HEK293 (cell line): ENCODE data around the gene SPATA1.

Source experiments
- HOXD13 ChIP-seq: sonication (generic); formaldehyde crosslinking; IDR thresholded peaks from 2 replicates; pipeline ENCODE4 v1.8.0; 2022; ENCODE audit warnings: missing genetic modification reagents, borderline replicate concordance
- IKZF3 ChIP-seq: fragments of 450-650 bp; IDR thresholded peaks from 2 replicates; pipeline ENCODE4 v1.5.0; 2018; ENCODE audit warnings: missing biosample characterization, mild to moderate bottlenecking, missing genetic modification characterization, moderate library complexity
- KLF17 ChIP-seq: fragments of 450-650 bp; formaldehyde crosslinking; IDR thresholded peaks from 2 replicates; pipeline ENCODE4 v1.5.1; 2016; ENCODE audit warnings: missing biosample characterization, missing genetic modification characterization
- SP2 ChIP-seq: fragments of 450-650 bp; formaldehyde crosslinking; IDR thresholded peaks from 2 replicates; pipeline ENCODE4 v1.5.1; 2016; ENCODE audit warnings: missing biosample characterization, missing genetic modification characterization
- ZBTB10 ChIP-seq: fragments of 450-650 bp; formaldehyde crosslinking; IDR thresholded peaks from 2 replicates; pipeline ENCODE4 v1.5.1; 2016; ENCODE audit warnings: missing biosample characterization, missing genetic modification characterization
- ZBTB6 ChIP-seq: fragments of 450-650 bp; formaldehyde crosslinking; IDR thresholded peaks from 2 replicates; pipeline ENCODE4 v1.5.1; 2017; ENCODE audit warnings: missing biosample characterization, missing genetic modification characterization
- ZNF132 ChIP-seq: fragments of 450-650 bp; formaldehyde crosslinking; IDR thresholded peaks from 2 replicates; pipeline ENCODE4 v1.5.1; 2017; ENCODE audit warnings: missing biosample characterization, missing genetic modification characterization, borderline replicate concordance
- ZNF19 ChIP-seq: fragments of 450-650 bp; formaldehyde crosslinking; IDR thresholded peaks from 2 replicates; pipeline ENCODE4; 2016; ENCODE audit warnings: missing biosample characterization, missing genetic modification characterization, low read depth
- ZNF202 ChIP-seq: fragments of 450-650 bp; formaldehyde crosslinking; IDR thresholded peaks from 2 replicates; pipeline ENCODE4 v1.5.1; 2016; ENCODE audit warnings: missing biosample characterization, missing genetic modification characterization, borderline replicate concordance
- ZNF221 ChIP-seq: fragments of 450-650 bp; formaldehyde crosslinking; IDR thresholded peaks from 2 replicates; pipeline ENCODE4 v1.5.1; 2017; ENCODE audit warnings: missing biosample characterization, missing genetic modification characterization, borderline replicate concordance
- ZNF292 ChIP-seq: fragments of 450-650 bp; formaldehyde crosslinking; IDR thresholded peaks from 2 replicates; pipeline ENCODE4 v1.5.1; 2016; ENCODE audit warnings: low read depth, missing biosample characterization, missing genetic modification characterization, borderline replicate concordance
- ZNF302 ChIP-seq: fragments of 450-650 bp; formaldehyde crosslinking; IDR thresholded peaks from 2 replicates; pipeline ENCODE4 v1.5.1; 2016; ENCODE audit warnings: missing biosample characterization, missing genetic modification characterization, low read depth
- ZNF394 ChIP-seq: fragments of 450-650 bp; formaldehyde crosslinking; IDR thresholded peaks from 2 replicates; pipeline ENCODE4 v1.5.1; 2016; ENCODE audit warnings: missing biosample characterization, missing genetic modification characterization, mild to moderate bottlenecking, moderate library complexity, borderline replicate concordance
- ZNF416 ChIP-seq: fragments of 450-650 bp; formaldehyde crosslinking; IDR thresholded peaks from 2 replicates; pipeline ENCODE4 v1.5.1; 2016; ENCODE audit warnings: missing biosample characterization, missing genetic modification characterization
- ZNF510 ChIP-seq: fragments of 450-650 bp; formaldehyde crosslinking; IDR thresholded peaks from 2 replicates; pipeline ENCODE4 v1.5.1; 2018; ENCODE audit warnings: mild to moderate bottlenecking, missing genetic modification characterization, missing biosample characterization; ENCODE audit not compliant: insufficient replicate concordance
- ZNF530 ChIP-seq: fragments of 450-650 bp; formaldehyde crosslinking; IDR thresholded peaks from 2 replicates; pipeline ENCODE4 v1.5.1; 2016; ENCODE audit warnings: low read depth, missing biosample characterization, missing genetic modification characterization
- ZNF558 ChIP-seq: fragments of 450-650 bp; formaldehyde crosslinking; IDR thresholded peaks from 2 replicates; pipeline ENCODE4 v1.5.1; 2016; ENCODE audit warnings: missing biosample characterization, missing genetic modification characterization
- ZNF623 ChIP-seq: fragments of 450-650 bp; formaldehyde crosslinking; IDR thresholded peaks from 2 replicates; pipeline ENCODE4 v1.5.1; 2016; ENCODE audit warnings: missing biosample characterization, missing genetic modification characterization
- ZNF626 ChIP-seq: fragments of 450-650 bp; sonication (Bioruptor Pico); formaldehyde crosslinking; IDR thresholded peaks from 2 replicates; pipeline ENCODE4 v1.5.1; 2018; ENCODE audit warnings: missing biosample characterization, missing genetic modification characterization, inconsistent platforms
- ZNF629 ChIP-seq: fragments of 450-650 bp; formaldehyde crosslinking; IDR thresholded peaks from 2 replicates; pipeline ENCODE4 v1.5.1; 2017; ENCODE audit warnings: missing biosample characterization, missing genetic modification characterization
- ZNF639 ChIP-seq: fragments of 450-650 bp; formaldehyde crosslinking; IDR thresholded peaks from 2 replicates; pipeline ENCODE4 v1.5.1; 2016; ENCODE audit warnings: missing biosample characterization, missing genetic modification characterization
- TF ChIP-seq, protein P1 (sequence below): fragments of 450-650 bp; formaldehyde crosslinking; IDR thresholded peaks from 2 replicates; pipeline ENCODE4 v1.5.1; 2016; ENCODE audit warnings: missing biosample characterization, missing genetic modification characterization
- TF ChIP-seq, protein P2 (sequence below): fragments of 450-650 bp; formaldehyde crosslinking; conservative IDR thresholded peaks from 2 replicates; pipeline ENCODE4 v1.5.1; 2016; ENCODE audit warnings: low read depth, missing biosample characterization, missing genetic modification characterization
- TF ChIP-seq, protein P3 (sequence below): fragments of 450-650 bp; formaldehyde crosslinking; IDR thresholded peaks from 2 replicates; pipeline ENCODE4 v1.5.1; 2016; ENCODE audit warnings: missing biosample characterization, missing genetic modification characterization

Gene SPATA1

GRCh38 chr1:84506729-84507453 lies 705 bp downstream of the SPATA1 start (continued):
- TF ChIP-seq, protein P1, sequence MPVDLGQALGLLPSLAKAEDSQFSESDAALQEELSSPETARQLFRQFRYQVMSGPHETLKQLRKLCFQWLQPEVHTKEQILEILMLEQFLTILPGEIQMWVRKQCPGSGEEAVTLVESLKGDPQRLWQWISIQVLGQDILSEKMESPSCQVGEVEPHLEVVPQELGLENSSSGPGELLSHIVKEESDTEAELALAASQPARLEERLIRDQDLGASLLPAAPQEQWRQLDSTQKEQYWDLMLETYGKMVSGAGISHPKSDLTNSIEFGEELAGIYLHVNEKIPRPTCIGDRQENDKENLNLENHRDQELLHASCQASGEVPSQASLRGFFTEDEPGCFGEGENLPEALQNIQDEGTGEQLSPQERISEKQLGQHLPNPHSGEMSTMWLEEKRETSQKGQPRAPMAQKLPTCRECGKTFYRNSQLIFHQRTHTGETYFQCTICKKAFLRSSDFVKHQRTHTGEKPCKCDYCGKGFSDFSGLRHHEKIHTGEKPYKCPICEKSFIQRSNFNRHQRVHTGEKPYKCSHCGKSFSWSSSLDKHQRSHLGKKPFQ (tag by site-specific recombination) = no peak
- no peak for TF ChIP-seq ZNF639 (tag by site-specific recombination)
- no peak for TF ChIP-seq ZNF394 (tag by site-specific recombination)
- no peak for TF ChIP-seq ZNF221 (tag by site-specific recombination)
- TF ChIP-seq ZNF132 = no peak
- TF ChIP-seq ZNF558 (tag by site-specific recombination) = no peak; the same call in 1 of the 2 replicates
- no peak for TF ChIP-seq HOXD13 (CRISPR knock-in tag)
- TF ChIP-seq, protein P2, sequence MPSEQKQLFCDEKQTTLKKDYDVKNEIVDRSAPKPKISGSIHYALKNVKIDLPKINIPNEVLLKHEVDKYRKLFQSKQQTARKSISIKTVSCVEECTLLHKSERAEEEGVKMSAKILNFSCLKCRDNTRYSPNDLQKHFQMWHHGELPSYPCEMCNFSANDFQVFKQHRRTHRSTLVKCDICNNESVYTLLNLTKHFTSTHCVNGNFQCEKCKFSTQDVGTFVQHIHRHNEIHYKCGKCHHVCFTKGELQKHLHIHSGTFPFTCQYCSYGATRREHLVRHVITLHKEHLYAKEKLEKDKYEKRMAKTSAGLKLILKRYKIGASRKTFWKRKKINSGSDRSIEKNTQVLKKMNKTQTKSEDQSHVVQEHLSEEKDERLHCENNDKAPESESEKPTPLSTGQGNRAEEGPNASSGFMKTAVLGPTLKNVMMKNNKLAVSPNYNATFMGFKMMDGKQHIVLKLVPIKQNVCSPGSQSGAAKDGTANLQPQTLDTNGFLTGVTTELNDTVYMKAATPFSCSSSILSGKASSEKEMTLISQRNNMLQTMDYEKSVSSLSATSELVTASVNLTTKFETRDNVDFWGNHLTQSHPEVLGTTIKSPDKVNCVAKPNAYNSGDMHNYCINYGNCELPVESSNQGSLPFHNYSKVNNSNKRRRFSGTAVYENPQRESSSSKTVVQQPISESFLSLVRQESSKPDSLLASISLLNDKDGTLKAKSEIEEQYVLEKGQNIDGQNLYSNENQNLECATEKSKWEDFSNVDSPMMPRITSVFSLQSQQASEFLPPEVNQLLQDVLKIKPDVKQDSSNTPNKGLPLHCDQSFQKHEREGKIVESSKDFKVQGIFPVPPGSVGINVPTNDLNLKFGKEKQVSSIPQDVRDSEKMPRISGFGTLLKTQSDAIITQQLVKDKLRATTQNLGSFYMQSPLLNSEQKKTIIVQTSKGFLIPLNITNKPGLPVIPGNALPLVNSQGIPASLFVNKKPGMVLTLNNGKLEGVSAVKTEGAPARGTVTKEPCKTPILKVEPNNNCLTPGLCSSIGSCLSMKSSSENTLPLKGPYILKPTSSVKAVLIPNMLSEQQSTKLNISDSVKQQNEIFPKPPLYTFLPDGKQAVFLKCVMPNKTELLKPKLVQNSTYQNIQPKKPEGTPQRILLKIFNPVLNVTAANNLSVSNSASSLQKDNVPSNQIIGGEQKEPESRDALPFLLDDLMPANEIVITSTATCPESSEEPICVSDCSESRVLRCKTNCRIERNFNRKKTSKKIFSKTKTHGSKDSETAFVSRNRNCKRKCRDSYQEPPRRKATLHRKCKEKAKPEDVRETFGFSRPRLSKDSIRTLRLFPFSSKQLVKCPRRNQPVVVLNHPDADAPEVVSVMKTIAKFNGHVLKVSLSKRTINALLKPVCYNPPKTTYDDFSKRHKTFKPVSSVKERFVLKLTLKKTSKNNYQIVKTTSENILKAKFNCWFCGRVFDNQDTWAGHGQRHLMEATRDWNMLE = no peak
- no peak for TF ChIP-seq ZNF623 (tag by site-specific recombination)
- TF ChIP-seq, protein P3, sequence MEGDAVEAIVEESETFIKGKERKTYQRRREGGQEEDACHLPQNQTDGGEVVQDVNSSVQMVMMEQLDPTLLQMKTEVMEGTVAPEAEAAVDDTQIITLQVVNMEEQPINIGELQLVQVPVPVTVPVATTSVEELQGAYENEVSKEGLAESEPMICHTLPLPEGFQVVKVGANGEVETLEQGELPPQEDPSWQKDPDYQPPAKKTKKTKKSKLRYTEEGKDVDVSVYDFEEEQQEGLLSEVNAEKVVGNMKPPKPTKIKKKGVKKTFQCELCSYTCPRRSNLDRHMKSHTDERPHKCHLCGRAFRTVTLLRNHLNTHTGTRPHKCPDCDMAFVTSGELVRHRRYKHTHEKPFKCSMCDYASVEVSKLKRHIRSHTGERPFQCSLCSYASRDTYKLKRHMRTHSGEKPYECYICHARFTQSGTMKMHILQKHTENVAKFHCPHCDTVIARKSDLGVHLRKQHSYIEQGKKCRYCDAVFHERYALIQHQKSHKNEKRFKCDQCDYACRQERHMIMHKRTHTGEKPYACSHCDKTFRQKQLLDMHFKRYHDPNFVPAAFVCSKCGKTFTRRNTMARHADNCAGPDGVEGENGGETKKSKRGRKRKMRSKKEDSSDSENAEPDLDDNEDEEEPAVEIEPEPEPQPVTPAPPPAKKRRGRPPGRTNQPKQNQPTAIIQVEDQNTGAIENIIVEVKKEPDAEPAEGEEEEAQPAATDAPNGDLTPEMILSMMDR (tag by site-specific recombination) = no peak
- no peak for TF ChIP-seq ZNF292 (tag by site-specific recombination)
- no peak for TF ChIP-seq ZNF626 (tag by site-specific recombination)
- no peak for TF ChIP-seq SP2 (tag by site-specific recombination)
- TF ChIP-seq ZNF302 (tag by site-specific recombination) = no peak
- TF ChIP-seq ZNF416 (tag by site-specific recombination) = no peak
- TF ChIP-seq ZBTB6 (tag by site-specific recombination) = no peak
- TF ChIP-seq ZNF510 (tag by site-specific recombination) = no peak
- TF ChIP-seq ZBTB10 = 0 out of 2 replicates have a peak, but pooled peaks have one; percentile 6
- TF ChIP-seq ZNF530 (tag by site-specific recombination) = no peak
- no peak for TF ChIP-seq ZNF202 (tag by site-specific recombination)
- TF ChIP-seq KLF17 (tag by site-specific recombination) = no peak
- TF ChIP-seq ZNF629 (tag by site-specific recombination) = no peak
- TF ChIP-seq IKZF3 (tag by site-specific recombination) = no peak
- TF ChIP-seq ZNF19 (tag by site-specific recombination) = no peak
